GM19452 (cell line): Measurements from ENCODE around the gene ANKUB1.

ENCODE experiments used
- ATAC-seq: cut with Tn5 transposase; IDR thresholded peaks from one replicate; pipeline ENCODE4 v1.9.1; 2021; ENCODE audit not compliant: unreplicated experiment

ANKUB1 gene

GRCh38 chr3:149810846-149811245, 18.5 kb upstream of the ANKUB1 start:
- ATAC-seq: no peak

- no peak for ATAC-seq
Measured at GRCh38 chr3:149809699-149810098, 17.3 kb upstream of the ANKUB1 start.

DNA sequence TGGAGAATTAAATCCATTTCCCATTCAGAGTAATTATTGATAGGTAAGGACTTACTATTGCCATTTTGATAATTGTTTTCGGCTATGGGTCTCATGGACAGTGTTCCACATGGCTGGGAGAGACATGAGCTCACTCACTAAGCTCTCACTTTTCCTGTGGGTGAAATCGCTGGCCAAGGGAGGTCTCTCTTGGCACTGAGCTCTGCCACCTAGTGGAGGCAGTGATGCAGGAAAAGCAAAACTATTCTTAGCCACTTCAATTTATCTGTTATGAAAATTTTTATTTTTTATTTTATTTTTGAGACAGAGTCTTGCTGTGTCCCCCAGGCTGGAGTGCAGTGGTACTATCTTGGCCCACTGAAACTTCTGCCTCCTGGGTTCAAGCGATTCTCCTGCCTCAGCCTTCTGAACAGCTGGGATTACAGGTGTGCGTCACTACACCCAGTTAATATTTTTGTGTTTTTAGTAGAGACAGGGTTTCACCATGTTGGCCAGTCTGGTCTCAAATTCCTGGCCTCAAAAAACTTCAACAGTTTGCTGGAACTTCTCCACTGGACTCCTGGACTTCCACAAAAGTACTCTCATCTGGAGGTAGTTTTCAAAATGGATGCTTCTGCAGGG, 16.0 kb upstream of the ANKUB1 start:
- no peak for ATAC-seq

GRCh38 chr3:149806171-149806778, 13.9 kb upstream of the ANKUB1 start:
- ATAC-seq: no peak

DNA sequence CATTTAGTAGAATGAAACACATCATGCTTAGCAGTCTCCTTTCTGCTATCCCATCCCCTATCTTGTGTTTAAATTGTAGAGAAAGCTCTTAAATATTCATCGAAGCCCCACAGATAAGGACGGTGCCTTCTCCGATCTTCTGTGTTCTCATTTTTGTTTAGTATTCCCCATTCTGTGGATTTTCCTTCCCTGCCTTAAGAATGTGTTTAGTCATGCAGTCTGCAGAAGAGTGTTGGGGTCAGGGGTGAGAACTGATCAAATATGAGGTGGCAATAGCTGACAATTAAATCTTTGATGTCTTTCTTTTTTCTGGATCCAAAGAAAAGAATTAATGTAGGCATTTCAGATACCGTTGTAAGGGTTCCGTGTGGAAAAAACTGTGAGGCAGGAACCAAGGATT, 9.3 kb upstream of the ANKUB1 start:
- ATAC-seq: no peak

- no peak for ATAC-seq
Measured at GRCh38 chr3:149801195-149801594, 8.8 kb upstream of the ANKUB1 start.

DNA sequence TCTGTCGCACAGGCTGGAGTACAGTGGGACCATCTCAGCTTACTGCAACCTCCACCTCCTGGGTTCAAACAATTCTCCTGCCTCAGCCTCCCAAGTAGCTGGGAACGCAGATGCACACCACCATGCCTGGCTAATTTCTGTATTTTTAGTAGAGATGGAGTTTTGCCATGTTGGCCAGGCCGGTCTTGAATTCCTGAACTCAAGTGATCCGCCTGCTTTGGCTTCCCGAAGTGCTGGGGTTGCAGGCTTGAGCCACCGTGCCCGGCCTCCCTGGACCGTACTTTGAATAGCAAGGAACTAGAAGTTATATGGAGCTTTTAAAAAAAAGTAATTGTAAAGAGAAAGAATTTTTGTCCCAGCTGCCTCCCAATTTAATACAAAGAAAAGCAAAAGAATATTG, 8.3 kb upstream of the ANKUB1 start:
- no peak for ATAC-seq

DNA sequence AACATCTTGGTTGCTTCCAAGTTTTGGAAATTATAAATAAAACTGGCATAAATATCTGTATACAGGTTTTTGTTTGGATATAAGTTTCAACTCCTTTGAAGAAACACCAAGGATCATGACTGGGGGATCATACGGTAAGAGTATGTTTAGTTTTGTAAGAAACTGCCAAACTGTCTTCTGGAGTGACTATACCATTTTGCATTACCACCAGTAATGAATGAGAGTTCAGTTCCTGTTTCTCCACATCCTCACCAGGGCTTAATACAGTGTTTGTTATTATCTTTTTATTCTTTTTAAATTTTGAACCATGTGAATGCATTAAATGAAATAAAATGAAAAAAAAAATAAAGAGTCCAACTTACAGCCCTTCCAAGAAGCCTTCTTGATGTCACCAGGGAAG, 3.7 kb upstream of the ANKUB1 start:
- ATAC-seq: no peak

- no peak for ATAC-seq
Measured at GRCh38 chr3:149790698-149791097, 1.7 kb downstream of the ANKUB1 start.

GRCh38 chr3:149790268-149790667, 2.1 kb downstream of the ANKUB1 start:
- no peak for ATAC-seq

GRCh38 chr3:149784064-149784704, 8.2 kb downstream of the ANKUB1 start:
- ATAC-seq: no peak

- ATAC-seq: no peak
Measured at GRCh38 chr3:149783576-149783975, 8.8 kb downstream of the ANKUB1 start.

DNA sequence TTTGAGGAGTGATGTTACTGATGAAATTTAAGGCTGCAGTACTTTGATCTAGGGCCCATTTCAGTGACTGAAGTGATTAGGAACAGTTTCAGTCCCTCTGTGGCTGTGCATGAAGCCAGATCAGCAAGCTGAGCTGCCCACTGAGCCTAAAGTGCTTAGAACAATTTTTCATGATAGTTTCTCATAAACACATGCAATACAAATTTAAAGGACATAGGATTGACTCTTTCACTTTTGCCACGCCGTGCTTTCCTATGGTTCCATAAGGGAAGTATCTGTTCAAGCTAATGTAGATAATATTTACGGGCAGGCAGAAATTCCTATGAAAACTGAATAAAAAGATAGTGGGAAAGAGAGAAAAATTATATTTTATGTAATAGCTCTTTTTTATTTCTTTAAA, 10.6 kb downstream of the ANKUB1 start:
- ATAC-seq: no peak

DNA sequence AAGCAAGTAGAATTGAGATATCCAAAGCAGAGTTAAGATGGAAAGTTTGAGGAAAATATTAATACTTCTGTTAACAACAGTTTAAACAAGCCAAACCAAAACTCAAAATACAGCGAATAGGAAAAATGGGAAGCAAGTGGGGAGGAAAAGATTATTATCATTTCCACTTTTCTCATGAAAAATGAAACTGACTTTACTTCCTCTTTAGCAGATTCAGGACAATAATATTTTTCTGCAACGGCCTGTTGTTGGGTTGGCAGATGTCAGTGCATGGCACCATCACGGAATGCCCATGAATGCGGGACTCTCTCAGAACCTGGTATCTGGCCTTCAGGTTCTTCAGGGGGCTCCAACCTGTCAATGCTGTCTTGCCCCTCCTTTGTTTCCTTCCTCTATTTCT, 11.1 kb downstream of the ANKUB1 start:
- no peak for ATAC-seq

DNA sequence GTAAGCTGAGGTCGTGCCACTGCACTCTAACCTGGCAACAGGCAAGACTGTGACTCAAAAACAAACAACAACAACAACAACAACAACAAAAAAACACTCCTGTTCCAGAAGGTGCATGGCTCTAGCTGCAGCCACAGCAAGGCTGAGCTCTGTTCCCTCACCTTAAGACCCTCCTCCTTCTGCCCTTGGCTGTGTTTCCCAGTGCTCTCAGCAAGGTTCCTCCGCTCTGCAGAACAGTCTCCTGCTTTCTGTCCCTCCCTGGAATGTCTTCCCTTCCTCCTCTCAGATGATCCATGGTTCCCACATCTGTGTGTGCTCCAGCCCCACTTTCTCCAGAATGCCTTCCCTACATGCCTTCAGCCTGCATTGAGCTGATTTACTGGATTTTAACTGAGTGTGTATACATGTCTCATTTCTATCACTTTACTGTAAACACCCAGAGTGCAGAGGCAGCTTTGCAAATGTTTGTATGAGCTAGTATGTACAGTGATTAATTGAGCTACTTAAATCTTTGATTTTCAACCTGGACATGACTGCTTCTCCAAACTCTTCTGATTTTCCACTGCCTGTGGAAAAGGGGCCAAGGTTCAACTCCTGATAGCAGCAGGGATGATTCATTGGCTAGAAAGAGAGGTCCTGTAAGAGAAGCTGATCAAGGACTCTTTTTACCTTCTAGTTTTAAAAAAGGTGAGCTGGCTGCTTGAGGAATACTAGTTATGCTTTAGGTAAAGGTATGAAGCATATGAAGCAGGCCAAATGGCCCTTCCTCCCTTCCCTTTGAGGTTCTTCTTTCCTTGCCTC, 14.7 kb downstream of the ANKUB1 start:
- ATAC-seq: no peak

DNA sequence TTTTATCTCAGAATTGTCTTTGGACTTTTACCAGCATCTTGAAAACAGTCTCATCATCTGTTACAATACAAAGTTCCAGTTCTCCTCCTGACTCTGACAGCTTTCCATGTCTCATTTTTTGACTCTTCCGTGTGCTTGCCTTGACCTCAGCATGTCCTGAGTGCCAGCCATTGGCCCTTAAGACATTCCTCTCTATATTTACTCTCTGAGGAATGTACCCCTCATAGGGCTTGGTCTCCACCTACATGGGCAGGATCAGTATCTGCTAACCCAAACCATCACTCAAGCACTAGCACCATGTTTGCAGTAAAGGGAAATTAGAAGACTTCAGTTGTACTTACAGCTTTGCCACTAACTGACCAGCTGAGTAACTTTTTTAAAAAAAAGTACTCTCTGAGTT, 16.2 kb downstream of the ANKUB1 start:
- no peak for ATAC-seq

- ATAC-seq: no peak
Measured at GRCh38 chr3:149772861-149773260, 19.5 kb downstream of the ANKUB1 start.

- no peak for ATAC-seq
Measured at GRCh38 chr3:149771652-149772271, 20.6 kb downstream of the ANKUB1 start.

- ATAC-seq: no peak
Measured at GRCh38 chr3:149770246-149770645, 22.1 kb downstream of the ANKUB1 start.

DNA sequence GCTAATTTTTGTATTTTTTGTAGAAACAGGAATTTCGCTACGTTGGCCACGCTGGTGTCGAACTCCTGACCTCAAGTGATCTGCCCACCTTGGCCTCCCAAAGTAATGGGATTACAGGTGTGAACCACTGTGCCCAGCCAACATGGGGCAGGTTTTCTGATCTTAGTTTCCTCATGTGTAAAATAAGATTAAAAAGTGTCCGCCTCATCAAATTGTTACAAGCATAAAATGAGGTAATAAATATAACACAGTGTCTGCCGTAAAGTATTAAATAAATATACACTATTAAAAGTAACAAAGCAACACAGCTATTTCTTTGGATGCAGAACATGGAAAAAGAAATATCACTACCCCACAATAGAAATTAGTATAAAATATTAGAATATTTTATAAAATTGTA, 23.6 kb downstream of the ANKUB1 start:
- ATAC-seq: no peak

DNA sequence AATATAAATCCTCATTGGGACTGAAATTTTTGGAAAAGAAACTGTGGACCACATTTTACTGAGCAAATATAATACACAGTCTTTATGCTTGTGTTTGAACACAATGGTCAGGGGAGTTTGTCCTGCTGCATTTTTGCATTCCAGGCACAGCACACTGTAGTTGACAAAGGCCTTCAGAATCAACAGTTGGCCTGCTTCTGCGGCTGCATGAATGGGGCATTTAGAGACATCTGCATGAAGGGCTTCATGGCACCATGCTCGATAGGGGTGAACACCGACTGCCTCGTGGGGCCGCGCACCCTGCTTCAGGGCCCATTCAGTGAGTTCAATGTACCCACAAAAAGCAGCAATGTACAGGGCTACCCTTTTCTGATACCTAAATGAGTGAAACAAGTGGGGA, 24.6 kb downstream of the ANKUB1 start:
- ATAC-seq: no peak
